ENCODE measurements around the gene VPS54. TPM values are rescaled to one million over a fixed set of nuclear protein-coding genes. Genes with fewer than 3 reads are reported as not detected.

The VPS54 gene
- total and polyA plus RNA-seq, 2 donors from 2014 or later, result 17.4 to 25.0 TPM

GRCh38 chr2:64017811-64018700 is 1.2 kb downstream of the VPS54 start:
- Histone ChIP-seq H3K9me3 (ENCODE audit: control insufficient read depth in 2 of 3, insufficient read depth in 1 of 3, low read length in 3 of 3) (no peaks in the 10 kb centered on the region), H3K36me3 (ENCODE audit: control insufficient read depth in 2 of 3, insufficient read depth in 3 of 3, low read length in 3 of 3) (no peaks in the 10 kb centered on the region), H3K4me1 (ENCODE audit: control insufficient read depth in 2 of 3, insufficient read depth in 2 of 3, low read depth in 1 of 3, low read length in 3 of 3) (peaks cover 0 to 11% (median 6%) of the 10 kb centered on the region in 3 donors), H3K27me3 (ENCODE audit: control insufficient read depth, insufficient read depth, low read length) (no peaks in the 10 kb centered on the region), H3K9ac (ENCODE audit: low read length in 3 of 3) (peak overlapping the region; percentile 66 to 98 (median 88)), H3K4me3 (ENCODE audit: low read length in 3 of 3) (peak overlapping the region; percentile 80 to 85 (median 85)), H3K27ac (ENCODE audit: low read depth in 2 of 2, low read length in 2 of 2) (peak overlapping the region; percentile 90 to 97)
- no peak for TF ChIP-seq CTCF (IDR thresholded peaks at IDR 0.05; ENCODE audit: borderline replicate concordance, extremely low read depth, insufficient read depth)
- peak in 4 of 5 donors; percentile 17 to 77 (median 54) for DNase-seq
- no peak for FAIRE-seq
- intact Hi-C loops (cut with DNase I), result no loop called here

- intact Hi-C loops (cut with DNase I), result no loop called here
- no peak overlapping the region for H3K27ac ChIP-seq (ENCODE audit: low read depth in 2 of 2, low read length in 2 of 2)
- no peak for TF ChIP-seq CTCF (IDR thresholded peaks at IDR 0.05; ENCODE audit: borderline replicate concordance, extremely low read depth, insufficient read depth)
- DNase-seq (no peak), FAIRE-seq (no peak)
- no peaks in the 10 kb centered on the region for H3K36me3 ChIP-seq (ENCODE audit: control insufficient read depth in 2 of 3, insufficient read depth in 3 of 3, low read length in 3 of 3)
- H3K4me1 ChIP-seq (ENCODE audit: control insufficient read depth in 2 of 3, insufficient read depth in 2 of 3, low read depth in 1 of 3, low read length in 3 of 3), result peaks cover 0 to 11% (median 6%) of the 10 kb centered on the region in 3 donors
- H3K4me3 ChIP-seq (ENCODE audit: low read length in 3 of 3), result no peak overlapping the region
- H3K27me3 ChIP-seq (ENCODE audit: control insufficient read depth, insufficient read depth, low read length), result no peaks in the 10 kb centered on the region
- no peak overlapping the region for H3K9ac ChIP-seq (ENCODE audit: low read length in 3 of 3)
- H3K9me3 ChIP-seq (ENCODE audit: control insufficient read depth in 2 of 3, insufficient read depth in 1 of 3, low read length in 3 of 3), result no peaks in the 10 kb centered on the region
These were observed 3.3 kb downstream of the VPS54 start for GRCh38 chr2:64015898-64016297.

GRCh38 chr2:64015391-64015790 is 3.8 kb downstream of the VPS54 start:
- Histone ChIP-seq H3K4me1 (ENCODE audit: control insufficient read depth in 2 of 3, insufficient read depth in 2 of 3, low read depth in 1 of 3, low read length in 3 of 3) (peaks cover 0 to 10% (median 6%) of the 10 kb centered on the region in 3 donors), H3K4me3 (ENCODE audit: low read length in 3 of 3) (no peak overlapping the region), H3K27me3 (ENCODE audit: control insufficient read depth, insufficient read depth, low read length) (no peaks in the 10 kb centered on the region), H3K9ac (ENCODE audit: low read length in 3 of 3) (no peak overlapping the region), H3K9me3 (ENCODE audit: control insufficient read depth in 2 of 3, insufficient read depth in 1 of 3, low read length in 3 of 3) (no peaks in the 10 kb centered on the region), H3K36me3 (ENCODE audit: control insufficient read depth in 2 of 3, insufficient read depth in 3 of 3, low read length in 3 of 3) (no peaks in the 10 kb centered on the region), H3K27ac (ENCODE audit: low read depth in 2 of 2, low read length in 2 of 2) (no peak overlapping the region)
- DNase-seq (no peak), FAIRE-seq (no peak)
- intact Hi-C loops (cut with DNase I), result no loop called here
- TF ChIP-seq CTCF (IDR thresholded peaks at IDR 0.05; ENCODE audit: borderline replicate concordance, extremely low read depth, insufficient read depth), result no peak
